GM23338 (cell line): ENCODE measurements around the gene FAM53A. TPM values are rescaled to one million over a fixed set of nuclear protein-coding genes. Genes with fewer than 3 reads are reported as not detected.

Experiments used
- ATAC-seq: fragments of 200-7000 bp; cut with Tn5 transposase; 3 replicates; pipeline ENCODE4 v1.9.1; 2020
- DNase-seq: peaks from one replicate; pipeline ENCODE4 v3.0.0-alpha.2; 2015; ENCODE audit warnings: low spot score
- H2AFZ ChIP-seq: fragments of 200-600 bp; sonication (generic); 2 replicates; pipeline ENCODE4 v1.8.0; 2016; ENCODE audit warnings: antibody characterized with exemption, mild to moderate bottlenecking, moderate library complexity
- H3F3A ChIP-seq: fragments of 200-600 bp; sonication (generic); replicated peaks from 2 replicates; pipeline ENCODE4 v1.8.0; 2017; ENCODE audit warnings: antibody characterized with exemption, mixed run types, low read depth
- H3K27ac ChIP-seq: fragments of 200-600 bp; sonication (generic); 2 replicates; pipeline ENCODE4 v1.6.1; 2016; ENCODE audit warnings: low read depth
- H3K27me3 ChIP-seq: fragments of 200-600 bp; sonication (generic); 2 replicates; pipeline ENCODE4 v1.8.0; 2016; ENCODE audit warnings: mild to moderate bottlenecking, mixed run types, moderate library complexity; ENCODE audit not compliant: insufficient read depth
- H3K36me3 ChIP-seq: fragments of 200-600 bp; sonication (generic); 2 replicates; pipeline ENCODE4 v1.8.0; 2016; ENCODE audit warnings: mild to moderate bottlenecking; ENCODE audit not compliant: insufficient read depth
- H3K4me1 ChIP-seq: fragments of 200-600 bp; sonication (generic); 2 replicates; pipeline ENCODE4 v1.8.0; 2016; ENCODE audit warnings: mild to moderate bottlenecking, moderate library complexity; ENCODE audit not compliant: insufficient read depth
- H3K4me2 ChIP-seq: fragments of 200-600 bp; sonication (generic); 2 replicates; pipeline ENCODE4 v1.7.1; 2017; ENCODE audit warnings: mixed run types
- H3K4me3 ChIP-seq: fragments of 200-600 bp; sonication (generic); 2 replicates; pipeline ENCODE4 v1.6.1; 2016; ENCODE audit warnings: mixed run types
- H3K79me2 ChIP-seq: fragments of 200-600 bp; sonication (generic); replicated peaks from 2 replicates; pipeline ENCODE4 v1.8.0; 2017; ENCODE audit warnings: mild to moderate bottlenecking; ENCODE audit not compliant: insufficient read depth
- H3K9me2 ChIP-seq: fragments of 200-600 bp; sonication (generic); 2 replicates; pipeline ENCODE4 v1.8.0; 2017; ENCODE audit not compliant: insufficient read depth
- H4K20me1 ChIP-seq: fragments of 200-600 bp; sonication (generic); replicated peaks from 2 replicates; pipeline ENCODE4 v1.8.0; 2017; ENCODE audit warnings: mild to moderate bottlenecking; ENCODE audit not compliant: insufficient read depth
- H3K27ac Mint-ChIP-seq: 2 replicates; pipeline ENCODE4 v1.8.0; 2020; ENCODE audit warnings: inconsistent platforms, mild to moderate bottlenecking, moderate library complexity, mixed read lengths
- H3K27me3 Mint-ChIP-seq: 3 replicates; pipeline ENCODE4 v1.8.0; 2022; ENCODE audit warnings: low read depth, mild to moderate bottlenecking, moderate library complexity, mixed read lengths, inconsistent platforms; ENCODE audit not compliant: insufficient read depth, poor library complexity
- H3K36me3 Mint-ChIP-seq: 3 replicates; pipeline ENCODE4 v1.8.0; 2021; ENCODE audit warnings: low read depth, mild to moderate bottlenecking, inconsistent platforms, moderate library complexity, mixed read lengths
- H3K4me1 Mint-ChIP-seq: 3 replicates; pipeline ENCODE4 v1.8.0; 2020; ENCODE audit warnings: mild to moderate bottlenecking, inconsistent platforms, mixed read lengths
- H3K4me3 Mint-ChIP-seq: 3 replicates; pipeline ENCODE4 v1.8.0; 2021; ENCODE audit warnings: moderate library complexity, mild to moderate bottlenecking, inconsistent platforms, mixed read lengths
- H3K9me3 Mint-ChIP-seq: 3 replicates; pipeline ENCODE4 v1.8.0; 2020; ENCODE audit warnings: moderate library complexity, mild to moderate bottlenecking, inconsistent platforms, mixed read lengths
- CREB1 ChIP-seq: fragments of 250-450 bp; sonication (Bioruptor Pico); IDR thresholded peaks from 2 replicates; pipeline ENCODE4 v1.5.0; 2020; ENCODE audit warnings: low read depth, mild to moderate bottlenecking, moderate library complexity
- EZH2 ChIP-seq: fragments of 200-600 bp; sonication (generic); IDR thresholded peaks from one replicate; pipeline ENCODE4 v1.8.0; 2017; ENCODE audit warnings: antibody characterized with exemption, mild to moderate bottlenecking, low read depth; ENCODE audit not compliant: unreplicated experiment
- EZH2phosphoT487 ChIP-seq: fragments of 200-600 bp; sonication (generic); IDR thresholded peaks from one replicate; pipeline ENCODE4 v1.8.1; 2018; ENCODE audit warnings: antibody characterized with exemption; ENCODE audit not compliant: unreplicated experiment
- JUNB ChIP-seq: IDR thresholded peaks from one replicate; pipeline ENCODE4 v1.6.1; 2016; ENCODE audit warnings: antibody characterized with exemption; ENCODE audit not compliant: unreplicated experiment
- NANOG ChIP-seq: IDR thresholded peaks from 2 replicates; pipeline ENCODE4 v1.6.1; 2016; ENCODE audit warnings: antibody characterized with exemption, borderline replicate concordance
- POLR2AphosphoS5 ChIP-seq: IDR thresholded peaks from 2 replicates; pipeline ENCODE4 v1.6.1; 2016; ENCODE audit warnings: antibody characterized with exemption, low read depth
- ZNF114 ChIP-seq: fragments of 250-450 bp; sonication (Bioruptor Pico); IDR thresholded peaks from 2 replicates; pipeline ENCODE4 v1.5.0; 2020; ENCODE audit warnings: mild to moderate bottlenecking, moderate library complexity
- ZNF331 ChIP-seq: fragments of 250-450 bp; sonication (Bioruptor Pico); IDR thresholded peaks from 2 replicates; pipeline ENCODE4 v1.5.0; 2020; ENCODE audit warnings: low read depth, mild to moderate bottlenecking, moderate library complexity
- polyA plus RNA-seq: library from polyadenylated mRNA; unstranded; fragments of >200 nt; fragmentation: Nextera tagmentation; extraction: Ambion mirVana; gene quantifications from 2 replicates; pipeline ENCODE4 v1.2.1, GENCODE V29; 2016
- total RNA-seq: library from RNA; depleted of rRNA; stranded (reverse); fragments of >200 nt; shearing (Covaris generic); gene quantifications from 2 replicates; pipeline ENCODE4 v1.2.3, GENCODE V29; 2014
- TF ChIP-seq, protein P1 (sequence below): IDR thresholded peaks from 2 replicates; pipeline ENCODE4 v1.6.1; 2016; ENCODE audit warnings: antibody characterized with exemption
- TF ChIP-seq, protein P2 (sequence below): fragments of 250-450 bp; sonication (Bioruptor Pico); IDR thresholded peaks from 2 replicates; pipeline ENCODE4 v1.5.0; 2020; ENCODE audit warnings: mild to moderate bottlenecking, moderate library complexity
- TF ChIP-seq, protein P3 (sequence below): IDR thresholded peaks from one replicate; pipeline ENCODE4 v1.6.1; 2018; ENCODE audit warnings: antibody characterized with exemption; ENCODE audit not compliant: unreplicated experiment
- TF ChIP-seq, protein P4 (sequence below), 2 experiments: fragments of 200-600 bp in 1 of 2; sonication (generic) in 1 of 2; conservative IDR thresholded peaks; 2 replicates each; pipeline versions ENCODE4 v1.5.1 to v1.6.1; 2016 to 2017; ENCODE audit warnings: antibody characterized with exemption in 2 of 2, low read depth in 2 of 2, mild to moderate bottlenecking in 2 of 2, moderate library complexity in 1 of 2

The FAM53A gene
- total and polyA plus RNA-seq, 2 experiments from 2014 or later = 1.1 to 3.1 TPM

DNA sequence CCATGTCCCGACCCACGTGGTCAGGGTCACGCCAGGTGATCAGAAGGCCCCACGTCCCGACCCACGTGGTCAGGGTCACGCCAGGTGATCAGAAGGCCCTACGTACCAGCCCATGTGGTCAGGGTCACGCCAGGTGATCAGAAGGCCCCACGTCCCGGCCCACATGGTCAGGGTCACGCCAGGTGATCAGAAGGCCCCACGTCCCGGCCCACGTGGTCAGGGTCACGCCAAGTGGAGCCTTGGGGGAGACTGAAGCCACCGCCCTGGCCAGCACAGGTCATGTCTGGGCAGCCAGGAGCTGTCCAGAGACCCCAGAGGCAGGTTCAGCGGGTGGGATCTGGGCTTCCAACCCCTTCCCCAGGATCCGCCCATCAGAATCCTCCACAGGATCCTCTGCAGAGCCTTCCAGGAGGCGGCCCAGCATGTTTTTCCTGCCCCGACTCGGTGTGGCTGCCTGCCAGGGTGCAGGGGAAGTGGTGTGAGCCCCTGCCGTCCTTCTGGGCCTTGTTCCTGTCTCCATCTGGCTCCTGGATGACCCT lies 58.4 kb downstream of the FAM53A start:
- no peak overlapping the region for H3K4me2 ChIP-seq
- no peak overlapping the region for H2AFZ ChIP-seq
- no peak overlapping the region for H3K4me3 ChIP-seq
- no peak overlapping the region for H3K27ac Mint-ChIP-seq
- H3K27me3 ChIP-seq = no peaks in the 10 kb centered on the region
- no peaks in the 10 kb centered on the region for H3K4me1 Mint-ChIP-seq
- peaks cover 7% of the 10 kb centered on the region for H3K36me3 Mint-ChIP-seq
- no peaks in the 10 kb centered on the region for H3K36me3 ChIP-seq
- H3K9me2 ChIP-seq = no peaks in the 10 kb centered on the region
- TF ChIP-seq POLR2AphosphoS5 (no peak), NANOG (no peak), JUNB (no peak), ZNF331 (CRISPR knock-in tag) (no peak), EZH2 (no peak), ZNF114 (no peak), CREB1 (CRISPR knock-in tag) (no peak), EZH2phosphoT487 (no peak)
- TF ChIP-seq, protein P1, sequence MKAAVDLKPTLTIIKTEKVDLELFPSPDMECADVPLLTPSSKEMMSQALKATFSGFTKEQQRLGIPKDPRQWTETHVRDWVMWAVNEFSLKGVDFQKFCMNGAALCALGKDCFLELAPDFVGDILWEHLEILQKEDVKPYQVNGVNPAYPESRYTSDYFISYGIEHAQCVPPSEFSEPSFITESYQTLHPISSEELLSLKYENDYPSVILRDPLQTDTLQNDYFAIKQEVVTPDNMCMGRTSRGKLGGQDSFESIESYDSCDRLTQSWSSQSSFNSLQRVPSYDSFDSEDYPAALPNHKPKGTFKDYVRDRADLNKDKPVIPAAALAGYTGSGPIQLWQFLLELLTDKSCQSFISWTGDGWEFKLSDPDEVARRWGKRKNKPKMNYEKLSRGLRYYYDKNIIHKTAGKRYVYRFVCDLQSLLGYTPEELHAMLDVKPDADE = no peak
- TF ChIP-seq, protein P2, sequence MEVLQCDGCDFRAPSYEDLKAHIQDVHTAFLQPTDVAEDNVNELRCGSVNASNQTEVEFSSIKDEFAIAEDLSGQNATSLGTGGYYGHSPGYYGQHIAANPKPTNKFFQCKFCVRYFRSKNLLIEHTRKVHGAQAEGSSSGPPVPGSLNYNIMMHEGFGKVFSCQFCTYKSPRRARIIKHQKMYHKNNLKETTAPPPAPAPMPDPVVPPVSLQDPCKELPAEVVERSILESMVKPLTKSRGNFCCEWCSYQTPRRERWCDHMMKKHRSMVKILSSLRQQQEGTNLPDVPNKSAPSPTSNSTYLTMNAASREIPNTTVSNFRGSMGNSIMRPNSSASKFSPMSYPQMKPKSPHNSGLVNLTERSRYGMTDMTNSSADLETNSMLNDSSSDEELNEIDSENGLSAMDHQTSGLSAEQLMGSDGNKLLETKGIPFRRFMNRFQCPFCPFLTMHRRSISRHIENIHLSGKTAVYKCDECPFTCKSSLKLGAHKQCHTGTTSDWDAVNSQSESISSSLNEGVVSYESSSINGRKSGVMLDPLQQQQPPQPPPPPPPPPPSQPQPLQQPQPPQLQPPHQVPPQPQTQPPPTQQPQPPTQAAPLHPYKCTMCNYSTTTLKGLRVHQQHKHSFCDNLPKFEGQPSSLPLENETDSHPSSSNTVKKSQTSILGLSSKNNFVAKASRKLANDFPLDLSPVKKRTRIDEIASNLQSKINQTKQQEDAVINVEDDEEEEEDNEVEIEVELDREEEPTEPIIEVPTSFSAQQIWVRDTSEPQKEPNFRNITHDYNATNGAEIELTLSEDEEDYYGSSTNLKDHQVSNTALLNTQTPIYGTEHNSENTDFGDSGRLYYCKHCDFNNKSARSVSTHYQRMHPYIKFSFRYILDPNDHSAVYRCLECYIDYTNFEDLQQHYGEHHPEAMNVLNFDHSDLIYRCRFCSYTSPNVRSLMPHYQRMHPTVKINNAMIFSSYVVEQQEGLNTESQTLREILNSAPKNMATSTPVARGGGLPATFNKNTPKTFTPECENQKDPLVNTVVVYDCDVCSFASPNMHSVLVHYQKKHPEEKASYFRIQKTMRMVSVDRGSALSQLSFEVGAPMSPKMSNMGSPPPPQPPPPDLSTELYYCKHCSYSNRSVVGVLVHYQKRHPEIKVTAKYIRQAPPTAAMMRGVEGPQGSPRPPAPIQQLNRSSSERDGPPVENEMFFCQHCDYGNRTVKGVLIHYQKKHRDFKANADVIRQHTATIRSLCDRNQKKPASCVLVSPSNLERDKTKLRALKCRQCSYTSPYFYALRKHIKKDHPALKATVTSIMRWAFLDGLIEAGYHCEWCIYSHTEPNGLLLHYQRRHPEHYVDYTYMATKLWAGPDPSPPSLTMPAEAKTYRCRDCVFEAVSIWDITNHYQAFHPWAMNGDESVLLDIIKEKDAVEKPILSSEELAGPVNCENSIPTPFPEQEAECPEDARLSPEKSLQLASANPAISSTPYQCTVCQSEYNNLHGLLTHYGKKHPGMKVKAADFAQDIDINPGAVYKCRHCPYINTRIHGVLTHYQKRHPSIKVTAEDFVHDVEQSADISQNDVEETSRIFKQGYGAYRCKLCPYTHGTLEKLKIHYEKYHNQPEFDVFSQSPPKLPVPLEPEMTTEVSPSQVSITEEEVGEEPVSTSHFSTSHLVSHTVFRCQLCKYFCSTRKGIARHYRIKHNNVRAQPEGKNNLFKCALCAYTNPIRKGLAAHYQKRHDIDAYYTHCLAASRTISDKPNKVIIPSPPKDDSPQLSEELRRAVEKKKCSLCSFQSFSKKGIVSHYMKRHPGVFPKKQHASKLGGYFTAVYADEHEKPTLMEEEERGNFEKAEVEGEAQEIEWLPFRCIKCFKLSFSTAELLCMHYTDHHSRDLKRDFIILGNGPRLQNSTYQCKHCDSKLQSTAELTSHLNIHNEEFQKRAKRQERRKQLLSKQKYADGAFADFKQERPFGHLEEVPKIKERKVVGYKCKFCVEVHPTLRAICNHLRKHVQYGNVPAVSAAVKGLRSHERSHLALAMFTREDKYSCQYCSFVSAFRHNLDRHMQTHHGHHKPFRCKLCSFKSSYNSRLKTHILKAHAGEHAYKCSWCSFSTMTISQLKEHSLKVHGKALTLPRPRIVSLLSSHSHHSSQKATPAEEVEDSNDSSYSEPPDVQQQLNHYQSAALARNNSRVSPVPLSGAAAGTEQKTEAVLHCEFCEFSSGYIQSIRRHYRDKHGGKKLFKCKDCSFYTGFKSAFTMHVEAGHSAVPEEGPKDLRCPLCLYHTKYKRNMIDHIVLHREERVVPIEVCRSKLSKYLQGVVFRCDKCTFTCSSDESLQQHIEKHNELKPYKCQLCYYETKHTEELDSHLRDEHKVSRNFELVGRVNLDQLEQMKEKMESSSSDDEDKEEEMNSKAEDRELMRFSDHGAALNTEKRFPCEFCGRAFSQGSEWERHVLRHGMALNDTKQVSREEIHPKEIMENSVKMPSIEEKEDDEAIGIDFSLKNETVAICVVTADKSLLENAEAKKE (CRISPR knock-in tag) = no peak
- TF ChIP-seq, protein P3, sequence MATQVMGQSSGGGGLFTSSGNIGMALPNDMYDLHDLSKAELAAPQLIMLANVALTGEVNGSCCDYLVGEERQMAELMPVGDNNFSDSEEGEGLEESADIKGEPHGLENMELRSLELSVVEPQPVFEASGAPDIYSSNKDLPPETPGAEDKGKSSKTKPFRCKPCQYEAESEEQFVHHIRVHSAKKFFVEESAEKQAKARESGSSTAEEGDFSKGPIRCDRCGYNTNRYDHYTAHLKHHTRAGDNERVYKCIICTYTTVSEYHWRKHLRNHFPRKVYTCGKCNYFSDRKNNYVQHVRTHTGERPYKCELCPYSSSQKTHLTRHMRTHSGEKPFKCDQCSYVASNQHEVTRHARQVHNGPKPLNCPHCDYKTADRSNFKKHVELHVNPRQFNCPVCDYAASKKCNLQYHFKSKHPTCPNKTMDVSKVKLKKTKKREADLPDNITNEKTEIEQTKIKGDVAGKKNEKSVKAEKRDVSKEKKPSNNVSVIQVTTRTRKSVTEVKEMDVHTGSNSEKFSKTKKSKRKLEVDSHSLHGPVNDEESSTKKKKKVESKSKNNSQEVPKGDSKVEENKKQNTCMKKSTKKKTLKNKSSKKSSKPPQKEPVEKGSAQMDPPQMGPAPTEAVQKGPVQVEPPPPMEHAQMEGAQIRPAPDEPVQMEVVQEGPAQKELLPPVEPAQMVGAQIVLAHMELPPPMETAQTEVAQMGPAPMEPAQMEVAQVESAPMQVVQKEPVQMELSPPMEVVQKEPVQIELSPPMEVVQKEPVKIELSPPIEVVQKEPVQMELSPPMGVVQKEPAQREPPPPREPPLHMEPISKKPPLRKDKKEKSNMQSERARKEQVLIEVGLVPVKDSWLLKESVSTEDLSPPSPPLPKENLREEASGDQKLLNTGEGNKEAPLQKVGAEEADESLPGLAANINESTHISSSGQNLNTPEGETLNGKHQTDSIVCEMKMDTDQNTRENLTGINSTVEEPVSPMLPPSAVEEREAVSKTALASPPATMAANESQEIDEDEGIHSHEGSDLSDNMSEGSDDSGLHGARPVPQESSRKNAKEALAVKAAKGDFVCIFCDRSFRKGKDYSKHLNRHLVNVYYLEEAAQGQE = no peak
- TF ChIP-seq, protein P4, sequence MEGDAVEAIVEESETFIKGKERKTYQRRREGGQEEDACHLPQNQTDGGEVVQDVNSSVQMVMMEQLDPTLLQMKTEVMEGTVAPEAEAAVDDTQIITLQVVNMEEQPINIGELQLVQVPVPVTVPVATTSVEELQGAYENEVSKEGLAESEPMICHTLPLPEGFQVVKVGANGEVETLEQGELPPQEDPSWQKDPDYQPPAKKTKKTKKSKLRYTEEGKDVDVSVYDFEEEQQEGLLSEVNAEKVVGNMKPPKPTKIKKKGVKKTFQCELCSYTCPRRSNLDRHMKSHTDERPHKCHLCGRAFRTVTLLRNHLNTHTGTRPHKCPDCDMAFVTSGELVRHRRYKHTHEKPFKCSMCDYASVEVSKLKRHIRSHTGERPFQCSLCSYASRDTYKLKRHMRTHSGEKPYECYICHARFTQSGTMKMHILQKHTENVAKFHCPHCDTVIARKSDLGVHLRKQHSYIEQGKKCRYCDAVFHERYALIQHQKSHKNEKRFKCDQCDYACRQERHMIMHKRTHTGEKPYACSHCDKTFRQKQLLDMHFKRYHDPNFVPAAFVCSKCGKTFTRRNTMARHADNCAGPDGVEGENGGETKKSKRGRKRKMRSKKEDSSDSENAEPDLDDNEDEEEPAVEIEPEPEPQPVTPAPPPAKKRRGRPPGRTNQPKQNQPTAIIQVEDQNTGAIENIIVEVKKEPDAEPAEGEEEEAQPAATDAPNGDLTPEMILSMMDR (conservative IDR thresholded peaks at IDR 0.05; ENCODE audit: low read depth in 2 of 2) = no peak
- H3K79me2 ChIP-seq = no peaks in the 10 kb centered on the region
- H3K27me3 Mint-ChIP-seq = peaks cover 11% of the 10 kb centered on the region
- H3K4me1 ChIP-seq = no peaks in the 10 kb centered on the region
- no peaks in the 10 kb centered on the region for H3F3A ChIP-seq
- ATAC-seq = no peak
- no peak overlapping the region for H3K27ac ChIP-seq
- H3K9me3 Mint-ChIP-seq = peaks cover 20% of the 10 kb centered on the region
- DNase-seq = no peak
- no peak overlapping the region for H3K4me3 Mint-ChIP-seq
- H4K20me1 ChIP-seq = no peaks in the 10 kb centered on the region
